CD4-positive, alpha-beta T cell (primary cell): ENCODE measurements around the gene CLSTN3. TPM values are rescaled to one million over a fixed set of nuclear protein-coding genes. Genes with fewer than 3 reads are reported as not detected.

Experiments
- ATAC-seq: fragments of 200-7000 bp; cut with Tn5 transposase; one replicate; pipeline ENCODE4 v1.10.0; 2022; ENCODE audit warnings: mild to moderate bottlenecking; ENCODE audit not compliant: poor library complexity
- CTCF ChIA-PET: fragments of 350-600 bp; sonication (Branson Sonifier 250); formaldehyde crosslinking; loops from one replicate; lab custom pipeline; 2021; ENCODE audit warnings: antibody characterized with exemption, inconsistent platforms; lab: Charles Lee
- POLR2A ChIA-PET: fragments of 350-600 bp; sonication (Branson Sonifier 250); formaldehyde crosslinking; loops from one replicate; lab custom pipeline; 2021; ENCODE audit warnings: antibody characterized with exemption, inconsistent platforms; lab: Charles Lee
- DNase-seq, 14 experiments: peaks; one replicate each; pipeline ENCODE4 v3.0.0-alpha.2; 2013 to 2020; ENCODE audit warnings: mixed read lengths in 2 of 14
- H3K27ac ChIP-seq, 2 donors: one replicate each; pipeline versions ENCODE4 v1.5.1 to v1.7.0; 2013; ENCODE audit warnings: low read length in 2 of 2, low read depth in 1 of 2, mild to moderate bottlenecking in 1 of 2
- H3K27me3 ChIP-seq, 2 experiments: 1 replicate in 1 of 2; 2 replicates in 1 of 2; pipeline versions ENCODE4 v1.6.1 to v1.7.0; 2013; ENCODE audit warnings: low read length in 2 of 2, control low read depth in 1 of 2, mild to moderate bottlenecking in 1 of 2, moderate library complexity in 1 of 2; ENCODE audit not compliant: insufficient read depth in 2 of 2, control insufficient read depth in 1 of 2
- H3K36me3 ChIP-seq: one replicate; pipeline ENCODE4 v1.6.1; 2013; ENCODE audit warnings: low read length, control low read depth; ENCODE audit not compliant: insufficient read depth
- H3K4me1 ChIP-seq: one replicate; pipeline ENCODE4 v1.6.1; 2013; ENCODE audit warnings: low read length, control low read depth; ENCODE audit not compliant: insufficient read depth
- H3K4me3 ChIP-seq: one replicate; pipeline ENCODE4 v1.5.1; 2013; ENCODE audit warnings: mild to moderate bottlenecking, low read length, moderate library complexity
- H3K9me3 ChIP-seq, 2 experiments: 1 replicate in 1 of 2; 2 replicates in 1 of 2; pipeline versions ENCODE4 v1.6.1 to v1.7.0; 2013; ENCODE audit warnings: low read length in 2 of 2, mild to moderate bottlenecking in 2 of 2, control low read depth in 1 of 2, moderate library complexity in 1 of 2; ENCODE audit not compliant: control insufficient read depth in 1 of 2, insufficient read depth in 1 of 2
- H3K27ac Mint-ChIP-seq: one replicate; pipeline ENCODE4 v1.8.0; 2020; ENCODE audit warnings: mixed read lengths
- H3K27me3 Mint-ChIP-seq: one replicate; pipeline ENCODE4 v1.8.0; 2021; ENCODE audit warnings: mixed read lengths
- H3K36me3 Mint-ChIP-seq: one replicate; pipeline ENCODE4 v1.8.0; 2021; ENCODE audit warnings: low read depth, mixed read lengths
- H3K4me1 Mint-ChIP-seq: one replicate; pipeline ENCODE4 v1.8.0; 2021; ENCODE audit warnings: low read depth, mixed read lengths
- H3K4me3 Mint-ChIP-seq: one replicate; pipeline ENCODE4 v1.8.0; 2020; ENCODE audit warnings: mild to moderate bottlenecking, mixed read lengths
- H3K9me3 Mint-ChIP-seq: one replicate; pipeline ENCODE4 v1.8.0; 2020; ENCODE audit warnings: mixed read lengths
- intact Hi-C, 2 experiments: fragments of 100-400 bp; cut with DNase I in 1 of 2; cut with micrococcal nuclease in 1 of 2; formaldehyde crosslinking; loops; one replicate each; pipeline versions ENCODE4 v1.15.1 to v1.9.0; 2023 to 2025; cut with DNase I, micrococcal nuclease
- total RNA-seq, 174 experiments: library from RNA in 2 of 174; stranded (reverse) in 2 of 174; gene quantifications; one replicate each; pipeline ENCODE4 v1.2.3 and lab custom pipeline; 2021 to 2026
- TF ChIP-seq, protein P1 (sequence below): fragments of 200-600 bp; IDR thresholded peaks from one replicate; pipeline ENCODE4 v1.8.0; 2022; ENCODE audit warnings: antibody characterized with exemption, mild to moderate bottlenecking

CLSTN3 gene
- total RNA-seq, 2 experiments from 2014 or later = 29.1 to 33.9 TPM

- H3K4me1 ChIP-seq = no peaks in the 10 kb centered on the region
- peaks cover 63% of the 10 kb centered on the region for H3K36me3 ChIP-seq
- intact Hi-C loops = loop anchor here (1.0 to 2.0 kb wide), 3 partner anchors 46 to 496 kb away; no protein-coding TSS in a partner anchor
- H3K27me3 ChIP-seq = no peaks in the 10 kb centered on the region
- POLR2A ChIA-PET = no interaction called here
- H3K4me3 ChIP-seq = no peak overlapping the region
- CTCF ChIA-PET = interaction anchor here (0.6 to 1.6 kb wide), 3 partner anchors 17 to 47 kb away, joined by 3 to 6 read pairs (median 3); partner anchors contain the start of gene PEX5
- H3K27ac ChIP-seq = no peak overlapping the region
- no peaks in the 10 kb centered on the region for H3K9me3 ChIP-seq
- peak; percentile 90 for ATAC-seq
- TF ChIP-seq, protein P1, sequence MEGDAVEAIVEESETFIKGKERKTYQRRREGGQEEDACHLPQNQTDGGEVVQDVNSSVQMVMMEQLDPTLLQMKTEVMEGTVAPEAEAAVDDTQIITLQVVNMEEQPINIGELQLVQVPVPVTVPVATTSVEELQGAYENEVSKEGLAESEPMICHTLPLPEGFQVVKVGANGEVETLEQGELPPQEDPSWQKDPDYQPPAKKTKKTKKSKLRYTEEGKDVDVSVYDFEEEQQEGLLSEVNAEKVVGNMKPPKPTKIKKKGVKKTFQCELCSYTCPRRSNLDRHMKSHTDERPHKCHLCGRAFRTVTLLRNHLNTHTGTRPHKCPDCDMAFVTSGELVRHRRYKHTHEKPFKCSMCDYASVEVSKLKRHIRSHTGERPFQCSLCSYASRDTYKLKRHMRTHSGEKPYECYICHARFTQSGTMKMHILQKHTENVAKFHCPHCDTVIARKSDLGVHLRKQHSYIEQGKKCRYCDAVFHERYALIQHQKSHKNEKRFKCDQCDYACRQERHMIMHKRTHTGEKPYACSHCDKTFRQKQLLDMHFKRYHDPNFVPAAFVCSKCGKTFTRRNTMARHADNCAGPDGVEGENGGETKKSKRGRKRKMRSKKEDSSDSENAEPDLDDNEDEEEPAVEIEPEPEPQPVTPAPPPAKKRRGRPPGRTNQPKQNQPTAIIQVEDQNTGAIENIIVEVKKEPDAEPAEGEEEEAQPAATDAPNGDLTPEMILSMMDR = peak; percentile 48
- H3K9me3 Mint-ChIP-seq = no peaks in the 10 kb centered on the region
- H3K27ac Mint-ChIP-seq = no peak overlapping the region
- DNase-seq = peak; percentile 20 to 70 (median 48)
- H3K4me3 Mint-ChIP-seq = no peak overlapping the region
- no peaks in the 10 kb centered on the region for H3K4me1 Mint-ChIP-seq
- H3K36me3 Mint-ChIP-seq = peaks cover 77% of the 10 kb centered on the region
- no peaks in the 10 kb centered on the region for H3K27me3 Mint-ChIP-seq
These were observed 12.0 kb downstream of the CLSTN3 start for GRCh38 chr12:7142056-7142644.

DNA sequence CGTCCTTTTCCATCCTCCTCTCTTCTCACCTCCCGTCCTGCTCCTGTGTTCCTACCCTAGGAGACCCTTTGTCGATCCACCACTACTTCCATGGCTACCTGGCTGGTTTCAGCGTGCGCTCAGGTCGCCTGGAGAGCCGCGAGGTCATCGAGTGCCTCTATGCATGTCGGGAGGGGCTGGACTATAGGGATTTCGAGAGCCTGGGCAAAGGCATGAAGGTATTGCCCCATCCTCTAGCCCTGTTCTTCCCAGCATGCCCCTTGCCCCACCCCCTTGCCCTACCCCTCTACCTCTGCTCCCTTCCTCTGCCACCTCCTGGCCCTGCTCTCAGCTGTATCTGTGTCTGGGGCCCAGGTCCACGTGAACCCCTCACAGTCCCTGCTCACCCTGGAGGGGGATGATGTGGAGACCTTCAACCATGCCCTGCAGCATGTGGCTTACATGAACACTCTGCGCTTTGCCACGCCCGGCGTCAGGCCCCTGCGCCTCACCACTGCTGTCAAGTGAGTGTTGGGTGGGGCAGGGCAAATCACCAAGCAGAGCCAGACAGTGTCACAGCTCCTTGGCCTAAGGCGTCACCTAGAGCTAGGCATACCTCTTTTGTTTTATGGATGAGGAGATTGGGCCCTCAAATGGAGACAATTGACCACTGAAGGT is 12.8 kb downstream of the CLSTN3 start:
- H3K4me3 Mint-ChIP-seq = no peak overlapping the region

GRCh38 chr12:7143564-7143963 is 13.4 kb downstream of the CLSTN3 start:
- no peak overlapping the region for H3K4me3 Mint-ChIP-seq
- no peak for ATAC-seq
- H3K4me1 Mint-ChIP-seq = no peaks in the 10 kb centered on the region
- Histone ChIP-seq H3K9me3 (no peaks in the 10 kb centered on the region), H3K27ac (no peak overlapping the region), H3K4me3 (no peak overlapping the region), H3K27me3 (no peaks in the 10 kb centered on the region), H3K36me3 (peaks cover 60% of the 10 kb centered on the region), H3K4me1 (no peaks in the 10 kb centered on the region)
- intact Hi-C loops = loop anchor here in 1 of 2 experiments (2.0 kb wide), 1 partner anchor 317 kb away; no protein-coding TSS in a partner anchor
- POLR2A ChIA-PET = interaction anchor here (0.8 kb wide), 1 partner anchor 198 kb away, joined by 3 read pairs; no protein-coding TSS in a partner anchor
- no peak for DNase-seq
- CTCF ChIA-PET = no interaction called here
- no peak overlapping the region for H3K27ac Mint-ChIP-seq
- TF ChIP-seq, protein P1 = no peak
- no peaks in the 10 kb centered on the region for H3K9me3 Mint-ChIP-seq
- peaks cover 72% of the 10 kb centered on the region for H3K36me3 Mint-ChIP-seq
- no peaks in the 10 kb centered on the region for H3K27me3 Mint-ChIP-seq

More for the DNA sequence above, 12.8 kb downstream of the CLSTN3 start:
- TF ChIP-seq, protein P1 = no peak
- H3K27me3 Mint-ChIP-seq = no peaks in the 10 kb centered on the region
- Histone ChIP-seq H3K36me3 (peaks cover 59% of the 10 kb centered on the region), H3K27ac (no peak overlapping the region), H3K4me3 (no peak overlapping the region), H3K27me3 (no peaks in the 10 kb centered on the region), H3K4me1 (no peaks in the 10 kb centered on the region), H3K9me3 (no peaks in the 10 kb centered on the region)
- no peaks in the 10 kb centered on the region for H3K4me1 Mint-ChIP-seq
- ChIA-PET CTCF (interaction anchor here (1.6 kb wide), 1 partner anchor 47 kb away, joined by 6 read pairs; the partner anchor contains the start of gene PEX5), POLR2A (no interaction called here)
- intact Hi-C loops = loop anchor here (1.0 to 2.0 kb wide), 3 partner anchors 45 to 495 kb away; no protein-coding TSS in a partner anchor
- peaks cover 72% of the 10 kb centered on the region for H3K36me3 Mint-ChIP-seq
- H3K27ac Mint-ChIP-seq = no peak overlapping the region
- DNase-seq (no peak), ATAC-seq (no peak)
- H3K9me3 Mint-ChIP-seq = no peaks in the 10 kb centered on the region
